GM19043 (cell line): Measurements from ENCODE around the gene NT5M.
A peak's percentile ranks its signal among the peaks of the same experiment; 100 is the strongest.
"Not testable (repeated sequence)": the region's sequence is repeated elsewhere in the genome, so short reads cannot be mapped to it uniquely, and the experiment has no call there.

Experiments
- ATAC-seq: cut with Tn5 transposase; IDR thresholded peaks from one replicate; pipeline ENCODE4 v1.9.1; 2021; ENCODE audit warnings: low read depth; ENCODE audit not compliant: unreplicated experiment

Gene NT5M

GRCh38 chr17:17303010-17303846, at the start of gene NT5M:
NT5M (plus strand) TSS chr17:17303373; CDS start chr17:17303551, 178 bp downstream.
- peak; percentile 57 for ATAC-seq

- ATAC-seq: no peak
Measured at GRCh38 chr17:17253406-17253805, 49.8 kb upstream of the NT5M start.

GRCh38 chr17:17254036-17254435, 49.1 kb upstream of the NT5M start:
- no peak for ATAC-seq

GRCh38 chr17:17255689-17256088, 47.5 kb upstream of the NT5M start:
- ATAC-seq: not testable (repeated sequence)

GRCh38 chr17:17256316-17256715, 46.9 kb upstream of the NT5M start:
- no peak for ATAC-seq

- no peak for ATAC-seq
Measured at GRCh38 chr17:17258011-17258410, 45.2 kb upstream of the NT5M start.

- ATAC-seq: no peak
Measured at GRCh38 chr17:17258998-17259397, 44.2 kb upstream of the NT5M start.

GRCh38 chr17:17264430-17264829, 38.7 kb upstream of the NT5M start:
- no peak for ATAC-seq

- ATAC-seq: no peak
Measured at GRCh38 chr17:17269926-17270773, 33.0 kb upstream of the NT5M start.

- no peak for ATAC-seq
Measured at GRCh38 chr17:17275971-17276370, 27.2 kb upstream of the NT5M start.

- not testable (repeated sequence) for ATAC-seq
Measured at GRCh38 chr17:17277431-17277830, 25.7 kb upstream of the NT5M start.

GRCh38 chr17:17279316-17279715, 23.9 kb upstream of the NT5M start:
- no peak for ATAC-seq

- peak; percentile 80 for ATAC-seq
Measured at GRCh38 chr17:17280613-17281549, 22.3 kb upstream of the NT5M start, which contains the start of gene COPS3. COPS3 (minus strand) TSS chr17:17281246; CDS start chr17:17281186, 60 bp downstream.

GRCh38 chr17:17285951-17286350, 17.2 kb upstream of the NT5M start:
- ATAC-seq: no peak

GRCh38 chr17:17289086-17289485, 14.1 kb upstream of the NT5M start:
- ATAC-seq: no peak

- no peak for ATAC-seq
Measured at GRCh38 chr17:17289701-17290100, 13.5 kb upstream of the NT5M start.

- no peak for ATAC-seq
Measured at GRCh38 chr17:17295141-17295540, 8.0 kb upstream of the NT5M start.

- no peak for ATAC-seq
Measured at GRCh38 chr17:17297217-17297616, 6.0 kb upstream of the NT5M start.

- ATAC-seq: no peak
Measured at GRCh38 chr17:17298108-17298507, 5.1 kb upstream of the NT5M start.
